B cell (primary cell): Measurements from ENCODE around the gene ARHGAP22. TPM values are rescaled to one million over a fixed set of nuclear protein-coding genes. Genes with fewer than 3 reads are reported as not detected.
A peak's percentile ranks its signal among the peaks of the same experiment; 100 is the strongest.

Experiments
- ATAC-seq: fragments of 200-7000 bp; cut with Tn5 transposase; one replicate; pipeline ENCODE4 v1.10.0; 2021; ENCODE audit warnings: low read depth, mild to moderate bottlenecking, moderate number of reproducible peaks, moderate library complexity
- CTCF ChIA-PET: fragments of 350-600 bp; sonication (Branson Sonifier 250); formaldehyde crosslinking; loops from one replicate; lab custom pipeline; 2021; ENCODE audit warnings: antibody characterized with exemption, inconsistent platforms; lab: Charles Lee
- POLR2A ChIA-PET: fragments of 350-600 bp; sonication (Branson Sonifier 250); formaldehyde crosslinking; loops from one replicate; lab custom pipeline; 2021; ENCODE audit warnings: antibody characterized with exemption; lab: Charles Lee
- DNase-seq: peaks from one replicate; pipeline ENCODE4 v3.0.0; 2013
- H2AFZ ChIP-seq: 2 replicates; pipeline ENCODE4 v1.6.1; 2012; ENCODE audit warnings: mild to moderate bottlenecking, low read depth, low read length; ENCODE audit not compliant: insufficient read depth, poor library complexity, severe bottlenecking
- H3K27ac ChIP-seq, 2 donors: 1 replicate in 1 of 2; 2 replicates in 1 of 2; pipeline ENCODE4 v1.5.1; 2012 to 2013; ENCODE audit warnings: low read length in 2 of 2, mild to moderate bottlenecking in 2 of 2, moderate library complexity in 1 of 2
- H3K27me3 ChIP-seq, 4 experiments: fragments of 200-600 bp in 1 of 4; sonication (generic) in 1 of 4; replicated peaks in 1 of 4; 1 replicate in 2 of 4; 2 replicates in 2 of 4; pipeline versions ENCODE4 v1.6.1 to v1.7.0; 2013 to 2016; ENCODE audit warnings: low read length in 3 of 4, mild to moderate bottlenecking in 2 of 4, mixed read lengths in 1 of 4, moderate library complexity in 1 of 4; ENCODE audit not compliant: insufficient read depth in 4 of 4, control insufficient read depth in 3 of 4; ENCODE audit errors: control extremely low read depth in 1 of 4
- H3K36me3 ChIP-seq, 2 experiments: replicated peaks in 1 of 2; 1 replicate in 1 of 2; 2 replicates in 1 of 2; pipeline versions ENCODE4 v1.6.1 to v1.7.1; 2013; ENCODE audit warnings: low read length in 1 of 2; ENCODE audit not compliant: insufficient read depth in 2 of 2, control insufficient read depth in 1 of 2; ENCODE audit errors: control extremely low read depth in 1 of 2, extremely low read depth in 1 of 2
- H3K4me1 ChIP-seq, 2 donors: fragments of 200-600 bp in 1 of 2; sonication (generic) in 1 of 2; 1 replicate in 1 of 2; 2 replicates in 1 of 2; pipeline versions ENCODE4 v1.5.1 to v1.6.1; 2013 to 2017; ENCODE audit warnings: low read length in 2 of 2; ENCODE audit not compliant: control insufficient read depth in 2 of 2, insufficient read depth in 2 of 2
- H3K4me2 ChIP-seq: replicated peaks from 2 replicates; pipeline ENCODE3; 2012; ENCODE audit warnings: mild to moderate bottlenecking, low read depth, low read length; ENCODE audit not compliant: poor library complexity, severe bottlenecking
- H3K4me3 ChIP-seq, 5 experiments: fragments of 200-600 bp in 1 of 5; sonication (generic) in 1 of 5; 1 replicate in 3 of 5; 2 replicates in 2 of 5; pipeline versions ENCODE4 v1.5.1 to v1.7.0; 2011 to 2016; ENCODE audit warnings: low read length in 4 of 5, mild to moderate bottlenecking in 4 of 5, low read depth in 2 of 5, control low read depth in 1 of 5, moderate library complexity in 1 of 5; ENCODE audit not compliant: insufficient read depth in 1 of 5; ENCODE audit errors: control extremely low read depth in 1 of 5, extremely low read depth in 1 of 5
- H3K79me2 ChIP-seq: fragments of 200-600 bp; sonication (generic); one replicate; pipeline ENCODE4 v1.6.0; 2016; ENCODE audit warnings: low read length; ENCODE audit not compliant: control insufficient read depth, insufficient read depth
- H3K9ac ChIP-seq: fragments of 200-600 bp; sonication (generic); 2 replicates; pipeline ENCODE4 v1.6.1; 2017; ENCODE audit warnings: mild to moderate bottlenecking, low read length, moderate library complexity
- H3K9me3 ChIP-seq, 3 donors: one replicate each; pipeline versions ENCODE4 v1.6.1 to v1.7.1; 2013; ENCODE audit warnings: low read length in 2 of 3; ENCODE audit not compliant: control insufficient read depth in 2 of 3, insufficient read depth in 1 of 3; ENCODE audit errors: control extremely low read depth in 1 of 3
- H4K20me1 ChIP-seq: 2 replicates; pipeline ENCODE4 v1.6.0; 2012; ENCODE audit warnings: mild to moderate bottlenecking, low read length; ENCODE audit not compliant: insufficient read depth, control insufficient read depth, poor library complexity, severe bottlenecking
- H3K27ac Mint-ChIP-seq: one replicate; pipeline ENCODE4 v1.8.0; 2021; ENCODE audit warnings: mixed read lengths
- H3K27me3 Mint-ChIP-seq: one replicate; pipeline ENCODE4 v1.8.0; 2021; ENCODE audit warnings: mixed read lengths
- H3K4me1 Mint-ChIP-seq: one replicate; pipeline ENCODE4 v1.8.0; 2021; ENCODE audit warnings: mixed read lengths
- H3K4me3 Mint-ChIP-seq: one replicate; pipeline ENCODE4 v1.8.0; 2021; ENCODE audit warnings: mixed read lengths
- H3K9me3 Mint-ChIP-seq: one replicate; pipeline ENCODE4 v1.8.0; 2022; ENCODE audit warnings: mixed read lengths; ENCODE audit not compliant: insufficient read depth
- CTCF ChIP-seq: fragments of 200-600 bp; IDR thresholded peaks from one replicate; pipeline ENCODE4 v1.8.0; 2022; ENCODE audit warnings: antibody characterized with exemption, mild to moderate bottlenecking
- EZH2 ChIP-seq: IDR thresholded peaks from 2 replicates; pipeline ENCODE4 v1.6.1; 2012; ENCODE audit warnings: borderline replicate concordance, low read depth, mild to moderate bottlenecking, moderate library complexity, low read length; ENCODE audit not compliant: insufficient read depth, poor library complexity, severe bottlenecking
- WGBS: methylation state at CpG from one replicate; pipeline ENCODE4 v1.1.5; 2013; ENCODE audit warnings: missing lambda C conversion rate; ENCODE audit not compliant: insufficient coverage; 5-methylcytosine and 5-hydroxymethylcytosine counted together
- intact Hi-C: fragments of 100-400 bp; cut with micrococcal nuclease; formaldehyde crosslinking; loops from one replicate; pipeline ENCODE4 v1.10.0; 2022
- polyA plus RNA-seq: library from polyadenylated mRNA; depleted of rRNA; stranded (reverse); fragments of >200 nt; gene quantifications from 2 replicates; pipeline ENCODE4 v1.2.3, GENCODE V29; 2012
- total RNA-seq, 2 donors: library from RNA; stranded (reverse); fragments of 120-200 nt in 1 of 2; gene quantifications; 1 replicate in 1 of 2; 2 replicates in 1 of 2; pipeline versions ENCODE4 v1.2.3 to v1.2.4, GENCODE V29; 2013 to 2022

Gene ARHGAP22
- total and polyA plus RNA-seq, 2 donors (not counting 1 experiment from before 2014, with no cell fraction given) = 1.9 to 2.0 TPM

GRCh38 chr10:48568131-48568530 lies 36.7 kb downstream of the ARHGAP22 start:
- H3K36me3 ChIP-seq = no peaks in the 10 kb centered on the region
- ATAC-seq = no peak
- H3K9me3 ChIP-seq = no peaks in the 10 kb centered on the region
- no peak overlapping the region for H3K4me3 ChIP-seq
- TF ChIP-seq CTCF (no peak), EZH2 (no peak)
- peaks cover 3% of the 10 kb centered on the region for H3K27me3 Mint-ChIP-seq
- H3K27ac Mint-ChIP-seq = peak overlapping the region; percentile 3
- H3K9me3 Mint-ChIP-seq = no peaks in the 10 kb centered on the region
- H3K27ac ChIP-seq = no peak overlapping the region
- no peaks in the 10 kb centered on the region for H3K27me3 ChIP-seq
- no peak overlapping the region for H3K9ac ChIP-seq
- H3K4me2 ChIP-seq = no peak overlapping the region
- intact Hi-C loops = no loop called here
- CTCF ChIA-PET = interaction anchor here (1.2 to 3.8 kb wide), 3 partner anchors 39 to 89 kb away, joined by 3 to 33 read pairs (median 3); no protein-coding TSS in a partner anchor
- POLR2A ChIA-PET = interaction anchor here (0.9 kb wide), 1 partner anchor 9 kb away, joined by 3 read pairs; no protein-coding TSS in a partner anchor
- no peaks in the 10 kb centered on the region for H4K20me1 ChIP-seq
- DNase-seq = no peak
- H3K4me1 Mint-ChIP-seq = peaks cover 38% of the 10 kb centered on the region
- H3K4me3 Mint-ChIP-seq = no peak overlapping the region
- H2AFZ ChIP-seq = no peak overlapping the region
- 95% methylated on average over 4 of the region's 4 CpGs for WGBS
- H3K4me1 ChIP-seq = peaks cover 25 to 26% of the 10 kb centered on the region in 2 donors
- no peaks in the 10 kb centered on the region for H3K79me2 ChIP-seq

DNA sequence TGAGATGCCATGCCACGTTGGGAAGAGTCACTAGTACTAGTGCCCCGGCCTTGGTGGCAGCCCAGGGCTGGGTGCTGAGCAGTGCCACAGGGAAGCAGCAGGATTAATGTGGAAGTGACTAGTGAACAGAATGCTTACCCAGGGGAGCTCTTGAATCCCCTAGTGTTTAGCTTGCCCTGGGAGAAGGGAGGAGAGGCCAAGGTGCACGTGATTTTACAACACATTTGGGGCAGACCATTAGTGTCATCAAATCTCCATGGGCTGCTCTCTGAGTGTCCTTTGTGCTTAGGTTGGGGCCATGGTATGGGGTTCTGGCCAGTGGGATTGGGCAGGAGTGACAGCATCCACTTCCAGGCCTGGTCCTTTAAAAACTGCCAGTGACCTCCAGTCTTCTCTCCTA lies 37.5 kb downstream of the ARHGAP22 start:
- CTCF ChIA-PET = interaction anchor here (1.2 to 4.0 kb wide), 3 partner anchors 40 to 90 kb away, joined by 3 to 15 read pairs (median 3); no protein-coding TSS in a partner anchor
- H2AFZ ChIP-seq = no peak overlapping the region
- TF ChIP-seq CTCF (no peak), EZH2 (no peak)

More for the DNA sequence above, 37.5 kb downstream of the ARHGAP22 start:
- no peaks in the 10 kb centered on the region for H3K27me3 ChIP-seq
- ATAC-seq (no peak), DNase-seq (no peak)
- Mint-ChIP-seq H3K9me3 (no peaks in the 10 kb centered on the region), H3K4me1 (peaks cover 30% of the 10 kb centered on the region), H3K27ac (no peak overlapping the region), H3K27me3 (peaks cover 3% of the 10 kb centered on the region), H3K4me3 (no peak overlapping the region)
- no peaks in the 10 kb centered on the region for H3K79me2 ChIP-seq
- intact Hi-C loops = no loop called here
- POLR2A ChIA-PET = no interaction called here
- no peak overlapping the region for H3K4me3 ChIP-seq
- H3K9me3 ChIP-seq = no peaks in the 10 kb centered on the region
- WGBS = 100% methylated on average over 3 of the region's 3 CpGs
- no peak overlapping the region for H3K27ac ChIP-seq
- H3K4me1 ChIP-seq = peaks cover 17 to 18% of the 10 kb centered on the region in 2 donors
- H3K9ac ChIP-seq = no peak overlapping the region
- H3K4me2 ChIP-seq = no peak overlapping the region
- H4K20me1 ChIP-seq = no peaks in the 10 kb centered on the region
- H3K36me3 ChIP-seq = no peaks in the 10 kb centered on the region
